Adrenal gland (tissue), 12 donors: ENCODE measurements around the gene CACNA1C. TPM values are rescaled to one million over a fixed set of nuclear protein-coding genes. Genes with fewer than 3 reads are reported as not detected.

Source experiments
- DNase-seq, 7 donors: peaks; one replicate each; pipeline ENCODE4 v3.0.0-alpha.2; 2019 to 2020
- H3K27ac ChIP-seq, 5 donors: fragments of 200-600 bp; sonication (generic) in 4 of 5; 1 replicate in 3 of 5; 2 replicates in 2 of 5; pipeline versions ENCODE4 v1.5.1 to v1.8.0; 2016 to 2020; ENCODE audit warnings: mild to moderate bottlenecking in 1 of 5
- H3K27me3 ChIP-seq: fragments of 200-600 bp; 2 replicates; pipeline ENCODE4 v1.8.0; 2021
- H3K36me3 ChIP-seq, 2 donors: fragments of 200-600 bp; replicated peaks in 1 of 2; 1 replicate in 1 of 2; 2 replicates in 1 of 2; pipeline versions ENCODE4 v1.5.1 to v1.8.0; 2018 to 2022
- H3K4me1 ChIP-seq, 2 donors: fragments of 200-600 bp; replicated peaks in 1 of 2; 1 replicate in 1 of 2; 2 replicates in 1 of 2; pipeline versions ENCODE4 v1.5.1 to v1.8.0; 2018 to 2021
- H3K4me3 ChIP-seq, 4 donors: fragments of 200-600 bp; sonication (generic) in 3 of 4; one replicate each; pipeline ENCODE4 v1.5.1; 2016 to 2018
- H3K9me3 ChIP-seq, 3 donors: fragments of 200-600 bp; sonication (generic) in 1 of 3; replicated peaks in 1 of 3; 1 replicate in 2 of 3; 2 replicates in 1 of 3; pipeline versions ENCODE4 v1.5.1 to v1.8.0; 2016 to 2021
- CTCF ChIP-seq, 6 experiments: fragments of 450-650 bp in 4 of 6; fragments of 200-600 bp in 2 of 6; sonication (generic) in 1 of 6; IDR thresholded peaks; 1 replicate in 5 of 6; 2 replicates in 1 of 6; pipeline versions ENCODE4 v1.5.1 to v1.8.0; 2016 to 2021; ENCODE audit warnings: antibody characterized with exemption in 6 of 6, mild to moderate bottlenecking in 2 of 6, moderate library complexity in 1 of 6
- POLR2A ChIP-seq, 2 donors: fragments of 450-650 bp; IDR thresholded peaks; one replicate each; pipeline ENCODE4 v1.6.1; 2017; ENCODE audit warnings: antibody characterized with exemption in 2 of 2, mild to moderate bottlenecking in 2 of 2, moderate library complexity in 1 of 2
- WGBS, 4 donors: extraction: QIAGEN DNeasy Blood & Tissue Kit in 2 of 4; methylation state at CpG; one replicate each; pipeline versions ENCODE4 v1.1.5 to v1.1.7; 2013 to 2017; 5-methylcytosine and 5-hydroxymethylcytosine counted together
- intact Hi-C, 2 donors: fragments of 100-400 bp; cut with DNase I; formaldehyde crosslinking; loops; one replicate each; pipeline versions ENCODE4 v1.14.1 to v1.15.0; 2022 to 2023
- polyA plus RNA-seq, 3 donors: library from polyadenylated mRNA; stranded (reverse); fragments of 200-250 nt in 2 of 3; fragments of 350-450 nt in 1 of 3; fragmentation: Illumina TruSeq in 1 of 3; extraction: RNeasy Lipid Tissue Mini Kit (QIAGEN cat#74804) in 1 of 3; gene quantifications; one replicate each; pipeline ENCODE4 v1.2.3, GENCODE V29; 2013 to 2014
- total RNA-seq, 9 donors: library from RNA; depleted of rRNA in 4 of 9; stranded (reverse); fragments of >200 nt in 4 of 9; fragments of 120-200 nt in 1 of 9; fragmentation: NEBNext Ultra II Directional in 1 of 9; extraction: Animal tissue kit (Norgen Biotek cat#: 25700) in 1 of 9; gene quantifications; one replicate each; pipeline versions ENCODE4 v1.1.0 to v1.2.4, GENCODE V29; 2013 to 2023
- donor health status: healthy with polysubstance abuse.
- donor health status: Bipolar disorder and iron deficiency.
- donor health status: DM: yes; HTN: yes; CAD: no.
- donor health status: DM: no; HTN: no; CAD: no.
- donor health status: DM: no; HTN: no; CAD: no.
- donor health status: DM: yes; HTN: yes; CAD: no.

The CACNA1C gene
- total and polyA plus RNA-seq, 12 donors: 1.4 to 5.8 (median 3.5) TPM

DNA sequence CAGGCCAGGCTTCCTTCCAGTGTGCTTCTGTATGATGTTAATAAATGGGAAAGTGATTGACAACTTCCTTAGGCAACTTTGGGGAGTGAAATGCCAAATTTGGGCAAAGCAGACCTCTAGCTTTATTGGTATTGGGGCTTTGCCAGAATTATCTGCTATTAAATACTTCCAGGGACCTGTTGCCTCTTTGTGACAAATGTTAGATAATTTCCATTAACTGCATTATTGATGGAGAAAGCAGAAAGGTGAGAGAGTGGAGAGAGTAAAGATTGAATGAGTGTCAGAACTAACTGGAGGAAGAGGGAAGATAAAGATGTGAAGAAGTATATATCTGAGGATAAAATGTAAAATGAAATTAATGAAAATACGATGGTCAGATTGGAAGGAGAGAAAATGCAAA lies 94.5 kb downstream of the CACNA1C start:
- 76 to 97% (median 85%) methylated on average over 1 of the region's 1 CpG for WGBS, 4 donors

DNA sequence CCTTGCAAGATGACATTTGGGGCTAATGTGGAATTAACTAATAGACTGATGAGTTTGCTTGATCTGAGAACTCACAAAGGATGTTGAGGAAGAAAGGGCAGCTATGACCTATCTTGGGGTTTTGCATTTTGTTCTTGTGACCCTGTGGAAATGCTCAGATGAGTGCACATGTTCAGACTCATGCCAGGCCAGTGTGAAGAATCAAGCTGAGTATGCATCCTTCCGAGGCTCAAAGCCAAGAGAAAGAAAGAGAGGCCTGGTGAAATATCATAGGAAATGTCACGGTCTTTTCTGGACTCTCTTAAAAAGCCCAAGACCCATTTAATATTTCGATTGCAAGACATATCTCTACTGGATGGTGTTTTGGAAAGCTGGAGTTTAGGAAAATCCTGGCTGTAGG lies 96.3 kb downstream of the CACNA1C start:
- H3K27me3 ChIP-seq: no peaks in the 10 kb centered on the region
- DNase-seq: no peak
- H3K27ac ChIP-seq: no peak overlapping the region
- H3K36me3 ChIP-seq: no peaks in the 10 kb centered on the region
- no peaks in the 10 kb centered on the region for H3K9me3 ChIP-seq
- TF ChIP-seq CTCF (IDR thresholded peaks at IDR 0.05): no peak
- TF ChIP-seq POLR2A (IDR thresholded peaks at IDR 0.05): no peak
- intact Hi-C loops: no loop called here
- no peak overlapping the region for H3K4me3 ChIP-seq
- WGBS, 4 donors: 41 to 59% (median 57%) methylated on average over 3 of the region's 3 CpGs
- H3K4me1 ChIP-seq: peaks cover 0 to 4% of the 10 kb centered on the region in 2 donors

More for the DNA sequence above, 94.5 kb downstream of the CACNA1C start:
- H3K9me3 ChIP-seq: no peaks in the 10 kb centered on the region
- H3K27ac ChIP-seq: no peak overlapping the region
- H3K4me3 ChIP-seq: no peak overlapping the region
- no peaks in the 10 kb centered on the region for H3K4me1 ChIP-seq
- TF ChIP-seq POLR2A (IDR thresholded peaks at IDR 0.05) (no peak), CTCF (IDR thresholded peaks at IDR 0.05) (no peak)
- no peaks in the 10 kb centered on the region for H3K36me3 ChIP-seq
- H3K27me3 ChIP-seq: no peaks in the 10 kb centered on the region
- intact Hi-C loops: no loop called here
- DNase-seq: no peak

GRCh38 chr12:2150833-2151232 lies 98.0 kb downstream of the CACNA1C start:
- H3K27ac ChIP-seq: no peak overlapping the region
- no peaks in the 10 kb centered on the region for H3K9me3 ChIP-seq
- intact Hi-C loops: no loop called here
- 80 to 93% (median 87%) methylated on average over 3 of the region's 3 CpGs for WGBS, 4 donors
- H3K4me3 ChIP-seq: no peak overlapping the region
- H3K4me1 ChIP-seq: peaks cover 0 to 4% of the 10 kb centered on the region in 2 donors
- H3K27me3 ChIP-seq: no peaks in the 10 kb centered on the region
- DNase-seq: no peak
- TF ChIP-seq POLR2A (IDR thresholded peaks at IDR 0.05) (no peak), CTCF (IDR thresholded peaks at IDR 0.05) (no peak)
- no peaks in the 10 kb centered on the region for H3K36me3 ChIP-seq

- WGBS, 4 donors: 84 to 91% (median 86%) methylated on average over 5 of the region's 5 CpGs
- intact Hi-C loops: no loop called here
- H3K27me3 ChIP-seq: no peaks in the 10 kb centered on the region
- H3K36me3 ChIP-seq: no peaks in the 10 kb centered on the region
- H3K4me1 ChIP-seq: peaks cover 0 to 4% of the 10 kb centered on the region in 2 donors
- H3K4me3 ChIP-seq: no peak overlapping the region
- no peak overlapping the region for H3K27ac ChIP-seq
- DNase-seq: no peak
- TF ChIP-seq CTCF (IDR thresholded peaks at IDR 0.05) (no peak), POLR2A (IDR thresholded peaks at IDR 0.05) (no peak)
- no peaks in the 10 kb centered on the region for H3K9me3 ChIP-seq
Measured at GRCh38 chr12:2151391-2151790, 98.6 kb downstream of the CACNA1C start.
